Measurements from ENCODE around the gene CMTM3.

CMTM3 gene

DNA sequence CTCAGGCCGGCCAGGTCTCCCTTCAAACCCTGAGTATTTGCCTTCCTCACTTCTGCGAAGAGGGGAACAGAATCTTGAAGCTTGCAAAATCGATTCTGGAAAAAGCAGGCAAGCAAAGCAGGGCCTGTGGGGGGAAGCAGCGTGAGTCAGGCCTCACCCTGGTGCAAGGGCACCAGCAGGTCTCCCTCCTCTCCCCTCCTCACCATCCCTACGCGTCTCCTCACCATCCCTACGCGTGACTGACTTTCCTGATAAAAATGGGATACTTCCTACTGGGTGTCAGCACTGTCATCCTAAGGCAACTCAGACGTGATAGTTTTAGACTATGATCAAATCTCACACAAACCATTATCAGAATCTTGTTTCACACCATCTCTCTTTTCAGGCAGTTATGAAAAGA, 12.1 kb downstream of the CMTM3 start:
- DNase-seq (ENCODE audit: extremely low read depth, insufficient read length): no peak
- Histone ChIP-seq H3K27me3 (replicated peaks; ENCODE audit: control insufficient read depth, insufficient read depth, low read length) (no peaks in the 10 kb centered on the region; the same call in none of the 2 replicates), H3K4me3 (replicated peaks; ENCODE audit: low read depth, low read length) (no peak overlapping the region), H3K36me3 (ENCODE audit: control insufficient read depth, insufficient read depth, low read length) (peaks cover 2% of the 10 kb centered on the region; the same call in 1 of the 2 replicates)
- TF ChIP-seq, protein P1, sequence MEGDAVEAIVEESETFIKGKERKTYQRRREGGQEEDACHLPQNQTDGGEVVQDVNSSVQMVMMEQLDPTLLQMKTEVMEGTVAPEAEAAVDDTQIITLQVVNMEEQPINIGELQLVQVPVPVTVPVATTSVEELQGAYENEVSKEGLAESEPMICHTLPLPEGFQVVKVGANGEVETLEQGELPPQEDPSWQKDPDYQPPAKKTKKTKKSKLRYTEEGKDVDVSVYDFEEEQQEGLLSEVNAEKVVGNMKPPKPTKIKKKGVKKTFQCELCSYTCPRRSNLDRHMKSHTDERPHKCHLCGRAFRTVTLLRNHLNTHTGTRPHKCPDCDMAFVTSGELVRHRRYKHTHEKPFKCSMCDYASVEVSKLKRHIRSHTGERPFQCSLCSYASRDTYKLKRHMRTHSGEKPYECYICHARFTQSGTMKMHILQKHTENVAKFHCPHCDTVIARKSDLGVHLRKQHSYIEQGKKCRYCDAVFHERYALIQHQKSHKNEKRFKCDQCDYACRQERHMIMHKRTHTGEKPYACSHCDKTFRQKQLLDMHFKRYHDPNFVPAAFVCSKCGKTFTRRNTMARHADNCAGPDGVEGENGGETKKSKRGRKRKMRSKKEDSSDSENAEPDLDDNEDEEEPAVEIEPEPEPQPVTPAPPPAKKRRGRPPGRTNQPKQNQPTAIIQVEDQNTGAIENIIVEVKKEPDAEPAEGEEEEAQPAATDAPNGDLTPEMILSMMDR (IDR thresholded peaks at IDR 0.05; ENCODE audit: insufficient read depth, low read length, poor library complexity, severe bottlenecking): no peak

DNA sequence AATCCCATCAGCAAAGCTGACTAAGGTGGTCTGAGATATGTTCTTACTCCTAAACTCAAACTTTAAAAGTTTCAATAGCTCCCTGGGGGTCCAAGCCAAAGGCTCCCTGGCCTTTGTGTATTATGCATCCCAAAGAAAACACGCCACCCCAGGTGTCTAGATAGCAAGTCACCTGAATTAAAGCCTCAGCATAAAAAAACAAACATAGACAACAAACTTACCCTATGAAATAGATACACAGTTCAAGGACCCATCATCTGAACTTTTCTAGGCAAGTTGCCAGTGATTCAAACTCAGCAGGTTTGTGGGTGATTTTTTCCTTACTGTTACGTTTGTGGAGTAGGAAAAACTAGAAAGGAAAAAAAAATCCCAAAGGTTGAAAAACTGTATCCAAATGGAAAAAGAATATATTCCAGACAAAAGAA, 12.5 kb downstream of the CMTM3 start:
- H3K36me3 ChIP-seq (ENCODE audit: control insufficient read depth, insufficient read depth, low read length): peaks cover 2% of the 10 kb centered on the region; the same call in 1 of the 2 replicates
- H3K4me3 ChIP-seq (replicated peaks; ENCODE audit: low read depth, low read length): no peak overlapping the region
- TF ChIP-seq, protein P1 (IDR thresholded peaks at IDR 0.05; ENCODE audit: insufficient read depth, low read length, poor library complexity, severe bottlenecking): no peak
- H3K27me3 ChIP-seq (replicated peaks; ENCODE audit: control insufficient read depth, insufficient read depth, low read length): no peaks in the 10 kb centered on the region; the same call in none of the 2 replicates
- no peak for DNase-seq (ENCODE audit: extremely low read depth, insufficient read length)

DNA sequence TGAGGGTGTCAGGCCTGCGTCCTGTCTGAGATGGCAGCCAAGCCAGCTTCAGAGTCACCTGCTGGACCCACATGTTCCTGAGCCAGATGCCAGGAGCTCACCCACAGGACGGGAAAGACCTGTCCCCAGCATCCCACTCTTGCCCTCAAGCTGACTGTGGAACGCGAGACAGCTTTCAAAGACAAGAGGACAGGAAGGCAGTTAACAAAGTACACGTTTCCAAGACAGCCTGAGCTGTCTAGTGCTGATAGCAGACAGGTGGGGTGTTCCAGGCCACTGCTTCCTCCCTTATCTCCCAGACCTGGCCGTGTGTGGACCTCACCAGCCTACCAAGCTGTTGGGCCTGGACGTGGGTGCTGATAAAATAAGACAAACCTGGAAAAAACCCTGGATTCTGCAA, 13.2 kb downstream of the CMTM3 start:
- no peak for DNase-seq (ENCODE audit: extremely low read depth, insufficient read length)
- TF ChIP-seq, protein P1 (IDR thresholded peaks at IDR 0.05; ENCODE audit: insufficient read depth, low read length, poor library complexity, severe bottlenecking): no peak
- Histone ChIP-seq H3K27me3 (replicated peaks; ENCODE audit: control insufficient read depth, insufficient read depth, low read length) (no peaks in the 10 kb centered on the region; the same call in none of the 2 replicates), H3K36me3 (ENCODE audit: control insufficient read depth, insufficient read depth, low read length) (peaks cover under 1% of the 10 kb centered on the region; the same call in 1 of the 2 replicates), H3K4me3 (replicated peaks; ENCODE audit: low read depth, low read length) (no peak overlapping the region)

DNA sequence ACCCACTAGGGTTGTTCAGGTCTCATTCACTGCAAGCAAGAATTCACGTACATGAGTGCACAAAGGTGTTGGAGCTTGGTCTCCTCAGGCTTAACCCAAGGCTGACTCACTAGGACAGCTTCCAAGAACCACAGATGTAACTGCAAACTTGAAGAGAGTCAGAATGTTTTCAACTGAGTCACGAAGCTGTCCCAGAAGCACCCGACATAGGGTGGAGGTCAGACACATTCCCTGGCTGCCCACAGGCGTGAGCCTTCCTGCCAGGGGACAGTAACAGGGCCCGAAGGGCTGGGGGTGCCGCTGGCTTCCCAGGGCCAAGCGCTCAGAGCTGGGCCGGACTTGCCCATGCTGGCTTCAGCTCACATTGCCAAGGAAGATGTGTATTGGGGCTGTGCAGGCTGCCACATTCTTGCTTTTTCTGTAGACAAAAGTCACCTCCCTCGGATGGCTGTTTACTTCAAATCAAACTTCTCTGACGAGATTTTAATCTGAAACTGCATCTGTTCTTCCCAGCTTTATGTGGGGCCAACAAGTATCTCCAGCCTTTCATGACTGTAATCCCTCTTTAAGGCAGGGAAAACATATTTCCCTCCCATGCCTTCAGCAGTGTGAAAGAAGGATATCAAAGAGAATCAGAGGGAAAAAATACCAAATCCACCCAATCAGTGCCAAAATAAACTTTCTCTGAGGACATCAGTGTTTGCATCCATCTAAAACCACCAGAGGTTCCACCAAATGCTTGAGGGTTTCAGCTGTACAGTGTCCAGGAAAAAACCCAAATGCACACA, 14.3 kb downstream of the CMTM3 start:
- no peak overlapping the region for H3K4me3 ChIP-seq (replicated peaks; ENCODE audit: low read depth, low read length)
- H3K36me3 ChIP-seq (ENCODE audit: control insufficient read depth, insufficient read depth, low read length): no peaks in the 10 kb centered on the region
- DNase-seq (ENCODE audit: extremely low read depth, insufficient read length): no peak
- TF ChIP-seq, protein P1 (IDR thresholded peaks at IDR 0.05; ENCODE audit: insufficient read depth, low read length, poor library complexity, severe bottlenecking): no peak
- no peaks in the 10 kb centered on the region; the same call in none of the 2 replicates for H3K27me3 ChIP-seq (replicated peaks; ENCODE audit: control insufficient read depth, insufficient read depth, low read length)

DNA sequence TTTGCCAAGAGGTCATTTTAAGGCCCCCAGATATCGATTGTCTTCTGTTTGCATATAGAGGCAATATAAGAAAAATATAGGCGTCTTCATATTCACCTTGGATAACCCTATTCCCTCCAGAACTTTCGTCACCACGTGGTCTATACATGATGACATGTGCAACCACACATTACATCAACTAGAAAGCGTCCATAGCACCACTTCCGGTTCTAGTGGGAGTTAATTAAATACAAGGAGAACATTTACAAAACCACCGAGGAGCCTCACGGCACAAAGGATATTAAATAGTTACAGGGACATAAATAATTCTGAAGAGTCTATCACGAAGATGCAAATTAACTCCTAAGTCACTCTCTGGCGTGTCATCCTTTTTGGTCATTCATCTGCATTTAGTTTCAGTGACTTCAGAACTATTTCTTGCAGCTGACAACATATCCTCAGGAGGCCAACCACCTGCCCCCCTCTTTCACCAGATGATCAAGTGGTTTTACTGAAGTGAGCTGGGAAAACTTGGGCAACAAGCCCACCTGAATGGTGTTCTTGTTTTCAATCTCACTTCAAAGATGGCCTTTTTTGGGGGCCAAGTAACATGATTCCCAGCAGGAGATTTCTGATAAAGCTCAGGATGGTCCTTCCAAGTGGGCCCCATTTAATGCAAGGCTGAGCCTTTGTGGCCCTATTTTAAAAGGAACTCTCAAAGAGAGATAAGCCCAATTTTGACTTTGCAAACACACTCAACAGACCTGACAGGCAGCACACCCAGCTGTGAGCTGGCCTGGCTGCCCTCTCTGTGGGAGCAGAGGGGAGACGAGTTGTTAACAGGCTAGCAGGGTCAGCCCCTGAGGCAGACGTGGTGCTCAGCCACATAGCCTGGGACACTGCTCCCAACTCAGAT, 15.3 kb downstream of the CMTM3 start:
- H3K36me3 ChIP-seq (ENCODE audit: control insufficient read depth, insufficient read depth, low read length): no peaks in the 10 kb centered on the region
- DNase-seq (ENCODE audit: extremely low read depth, insufficient read length): peak; percentile 50
- H3K27me3 ChIP-seq (replicated peaks; ENCODE audit: control insufficient read depth, insufficient read depth, low read length): no peaks in the 10 kb centered on the region; the same call in none of the 2 replicates
- TF ChIP-seq, protein P1 (IDR thresholded peaks at IDR 0.05; ENCODE audit: insufficient read depth, low read length, poor library complexity, severe bottlenecking): no peak
- no peak overlapping the region for H3K4me3 ChIP-seq (replicated peaks; ENCODE audit: low read depth, low read length)

Data from GM06990 (cell line).